HG03108 (cell line): ENCODE results near the gene CD300A.
"Not testable (repeated sequence)": the region's sequence is repeated elsewhere in the genome, so short reads cannot be mapped to it uniquely, and the experiment has no call there.

ENCODE experiments used
- ATAC-seq: cut with Tn5 transposase; IDR thresholded peaks from one replicate; pipeline ENCODE4 v1.9.1; 2021; ENCODE audit warnings: moderate library complexity; ENCODE audit not compliant: unreplicated experiment

CD300A gene

GRCh38 chr17:74516561-74517328, 50.3 kb downstream of the CD300A start:
- no peak for ATAC-seq

GRCh38 chr17:74518413-74518981, 52.1 kb downstream of the CD300A start:
- not testable (repeated sequence) for ATAC-seq

GRCh38 chr17:74520016-74520434, 53.6 kb downstream of the CD300A start:
- peak; percentile 60 for ATAC-seq

GRCh38 chr17:74520790-74521480, 54.5 kb downstream of the CD300A start:
- no peak for ATAC-seq

- ATAC-seq: no peak
Measured at GRCh38 chr17:74521701-74522201, 55.3 kb downstream of the CD300A start.

- ATAC-seq: no peak
Measured at GRCh38 chr17:74522381-74523105, 56.1 kb downstream of the CD300A start.

- no peak for ATAC-seq
Measured at GRCh38 chr17:74523308-74523707, 56.9 kb downstream of the CD300A start.

- ATAC-seq: no peak
Measured at GRCh38 chr17:74524653-74525464, 58.4 kb downstream of the CD300A start.

GRCh38 chr17:74525465-74525725, 59.0 kb downstream of the CD300A start:
- ATAC-seq: no peak

GRCh38 chr17:74525781-74526288, 59.4 kb downstream of the CD300A start:
- ATAC-seq: no peak

- no peak for ATAC-seq
Measured at GRCh38 chr17:74526681-74527080, 60.2 kb downstream of the CD300A start.

GRCh38 chr17:74527081-74527480, 60.6 kb downstream of the CD300A start:
- ATAC-seq: no peak

GRCh38 chr17:74527756-74528155, 61.3 kb downstream of the CD300A start:
- ATAC-seq: no peak

GRCh38 chr17:74528491-74529199, 62.2 kb downstream of the CD300A start:
- peak; percentile 83 for ATAC-seq

- no peak for ATAC-seq
Measured at GRCh38 chr17:74529243-74529642, 62.8 kb downstream of the CD300A start.

GRCh38 chr17:74530831-74531150, 64.4 kb downstream of the CD300A start:
- ATAC-seq: no peak

GRCh38 chr17:74531231-74531761, 64.9 kb downstream of the CD300A start, which contains the start of gene CD300LB:
TSS of gene CD300LB (minus strand) at chr17:74531475. CDS start at chr17:74531350, 125 bp downstream.
- ATAC-seq: no peak

- no peak for ATAC-seq
Measured at GRCh38 chr17:74532115-74532514, 65.7 kb downstream of the CD300A start.
